ENCODE measurements around the gene AURKAIP1. TPM values are rescaled to one million over a fixed set of nuclear protein-coding genes. Genes with fewer than 3 reads are reported as not detected.

Gene AURKAIP1
- polyA plus RNA-seq, 1 donor (not counting 4 experiments of a cell fraction or from before 2014, with no cell fraction given), result 86.9 TPM

- TF ChIP-seq EZH2 (IDR thresholded peaks at IDR 0.05; ENCODE audit: low read length) (no peak), CTCF (optimal IDR thresholded peaks at IDR 0.05 in 1 of 3, IDR thresholded peaks at IDR 0.05 in 1 of 3, conservative IDR thresholded peaks at IDR 0.05 in 1 of 3; ENCODE audit: extremely low read depth in 1 of 3, insufficient read depth in 2 of 3, low read length in 3 of 3) (no peak)
- H3K4me1 ChIP-seq (ENCODE audit: control insufficient read depth, extremely low read depth, insufficient read depth, low read length), result peaks cover 42% of the 10 kb centered on the region
- peaks cover 21% of the 10 kb centered on the region for H4K20me1 ChIP-seq (ENCODE audit: control insufficient read depth, extremely low read depth, insufficient read depth, low read length)
- H3K27me3 ChIP-seq (ENCODE audit: control insufficient read depth, extremely low read depth, insufficient read depth, low read length), result peaks cover 11% of the 10 kb centered on the region
- H3K4me3 ChIP-seq (ENCODE audit: control insufficient read depth in 2 of 3, extremely low read depth in 1 of 3, insufficient read depth in 2 of 3, low read depth in 1 of 3, low read length in 3 of 3), result no peak overlapping the region
- peaks cover 2 to 11% of the 10 kb centered on the region in 2 experiments for H3K36me3 ChIP-seq (ENCODE audit: control insufficient read depth in 2 of 2, extremely low read depth in 1 of 2, insufficient read depth in 2 of 2, low read length in 2 of 2)
- H3K9me1 ChIP-seq (ENCODE audit: control insufficient read depth, extremely low read depth, insufficient read depth, low read length), result no peaks in the 10 kb centered on the region
- no peak overlapping the region for H3K4me2 ChIP-seq (ENCODE audit: control insufficient read depth, extremely low read depth, insufficient read depth, low read depth, low read length)
- dilution Hi-C loops (cut with MboI; ENCODE audit: extremely low pct_ligation_motif_present, low sequenced_read_pairs), result no loop called here
- peaks cover 4% of the 10 kb centered on the region for H3K9me3 ChIP-seq (ENCODE audit: control insufficient read depth, low read depth, low read length)
- FAIRE-seq (no peak), DNase-seq (ENCODE audit: low read depth, low spot score) (no peak)
- peaks cover 27% of the 10 kb centered on the region for H3K79me2 ChIP-seq (ENCODE audit: control insufficient read depth, insufficient read depth, low read length)
- no peak overlapping the region for H3K9ac ChIP-seq (ENCODE audit: control insufficient read depth, extremely low read depth, insufficient read depth, low read length)
- no peak overlapping the region for H2AFZ ChIP-seq (ENCODE audit: control insufficient read depth, low read length)
- H3K27ac ChIP-seq (ENCODE audit: control insufficient read depth, insufficient read depth, low read length), result no peak overlapping the region
These were observed 45.5 kb downstream of the AURKAIP1 start for GRCh38 chr1:1329304-1330210.

GRCh38 chr1:1328254-1328653 is 46.8 kb downstream of the AURKAIP1 start:
- Histone ChIP-seq H3K4me1 (ENCODE audit: control insufficient read depth, extremely low read depth, insufficient read depth, low read length) (peaks cover 34% of the 10 kb centered on the region), H3K36me3 (ENCODE audit: control insufficient read depth in 2 of 2, extremely low read depth in 1 of 2, insufficient read depth in 2 of 2, low read length in 2 of 2) (peaks cover 3 to 11% of the 10 kb centered on the region in 2 experiments), H3K27me3 (ENCODE audit: control insufficient read depth, extremely low read depth, insufficient read depth, low read length) (peaks cover 11% of the 10 kb centered on the region), H3K9me3 (ENCODE audit: control insufficient read depth, low read depth, low read length) (peaks cover 4% of the 10 kb centered on the region), H3K9ac (ENCODE audit: control insufficient read depth, extremely low read depth, insufficient read depth, low read length) (no peak overlapping the region), H3K4me3 (ENCODE audit: control insufficient read depth in 2 of 3, extremely low read depth in 1 of 3, insufficient read depth in 2 of 3, low read depth in 1 of 3, low read length in 3 of 3) (no peak overlapping the region), H2AFZ (ENCODE audit: control insufficient read depth, low read length) (no peak overlapping the region), H3K9me1 (ENCODE audit: control insufficient read depth, extremely low read depth, insufficient read depth, low read length) (no peaks in the 10 kb centered on the region), H3K27ac (ENCODE audit: control insufficient read depth, insufficient read depth, low read length) (no peak overlapping the region), H3K79me2 (ENCODE audit: control insufficient read depth, insufficient read depth, low read length) (peaks cover 36% of the 10 kb centered on the region), H3K4me2 (ENCODE audit: control insufficient read depth, extremely low read depth, insufficient read depth, low read depth, low read length) (no peak overlapping the region), H4K20me1 (ENCODE audit: control insufficient read depth, extremely low read depth, insufficient read depth, low read length) (peaks cover 10% of the 10 kb centered on the region)
- FAIRE-seq, result no peak
- DNase-seq (ENCODE audit: low read depth, low spot score), result no peak
- TF ChIP-seq CTCF (optimal IDR thresholded peaks at IDR 0.05 in 1 of 3, IDR thresholded peaks at IDR 0.05 in 1 of 3, conservative IDR thresholded peaks at IDR 0.05 in 1 of 3; ENCODE audit: extremely low read depth in 1 of 3, insufficient read depth in 2 of 3, low read length in 3 of 3), result no peak
- TF ChIP-seq EZH2 (IDR thresholded peaks at IDR 0.05; ENCODE audit: low read length), result no peak
- dilution Hi-C loops (cut with MboI; ENCODE audit: extremely low pct_ligation_motif_present, low sequenced_read_pairs), result no loop called here

Measured in keratinocyte (primary cell).